Rectal smooth muscle tissue (tissue), 1 donor: ENCODE data around the gene NKD2.

ENCODE experiments used
- H3K27ac ChIP-seq: one replicate; pipeline ENCODE4 v1.7.0; 2013; ENCODE audit warnings: low read depth, low read length, inconsistent platforms
- H3K27me3 ChIP-seq: one replicate; pipeline ENCODE4 v1.7.0; 2013; ENCODE audit warnings: low read length; ENCODE audit not compliant: control insufficient read depth, insufficient read depth
- H3K36me3 ChIP-seq: one replicate; pipeline ENCODE4 v1.7.0; 2013; ENCODE audit warnings: low read length; ENCODE audit not compliant: control insufficient read depth, insufficient read depth
- H3K4me1 ChIP-seq: one replicate; pipeline ENCODE4 v1.7.0; 2013; ENCODE audit warnings: low read length; ENCODE audit not compliant: control insufficient read depth, insufficient read depth
- H3K4me3 ChIP-seq: one replicate; pipeline ENCODE4 v1.7.0; 2013; ENCODE audit warnings: low read length
- H3K9ac ChIP-seq: one replicate; pipeline ENCODE4 v1.7.0; 2013; ENCODE audit warnings: low read length

Gene NKD2

GRCh38 chr5:1005249-1005851 lies 3.3 kb upstream of the NKD2 start:
- Histone ChIP-seq H3K9ac (no peak overlapping the region), H3K4me3 (peak overlapping the region; percentile 54), H3K36me3 (no peaks in the 10 kb centered on the region), H3K27me3 (peaks cover 11% of the 10 kb centered on the region), H3K27ac (no peak overlapping the region), H3K4me1 (no peaks in the 10 kb centered on the region)

DNA sequence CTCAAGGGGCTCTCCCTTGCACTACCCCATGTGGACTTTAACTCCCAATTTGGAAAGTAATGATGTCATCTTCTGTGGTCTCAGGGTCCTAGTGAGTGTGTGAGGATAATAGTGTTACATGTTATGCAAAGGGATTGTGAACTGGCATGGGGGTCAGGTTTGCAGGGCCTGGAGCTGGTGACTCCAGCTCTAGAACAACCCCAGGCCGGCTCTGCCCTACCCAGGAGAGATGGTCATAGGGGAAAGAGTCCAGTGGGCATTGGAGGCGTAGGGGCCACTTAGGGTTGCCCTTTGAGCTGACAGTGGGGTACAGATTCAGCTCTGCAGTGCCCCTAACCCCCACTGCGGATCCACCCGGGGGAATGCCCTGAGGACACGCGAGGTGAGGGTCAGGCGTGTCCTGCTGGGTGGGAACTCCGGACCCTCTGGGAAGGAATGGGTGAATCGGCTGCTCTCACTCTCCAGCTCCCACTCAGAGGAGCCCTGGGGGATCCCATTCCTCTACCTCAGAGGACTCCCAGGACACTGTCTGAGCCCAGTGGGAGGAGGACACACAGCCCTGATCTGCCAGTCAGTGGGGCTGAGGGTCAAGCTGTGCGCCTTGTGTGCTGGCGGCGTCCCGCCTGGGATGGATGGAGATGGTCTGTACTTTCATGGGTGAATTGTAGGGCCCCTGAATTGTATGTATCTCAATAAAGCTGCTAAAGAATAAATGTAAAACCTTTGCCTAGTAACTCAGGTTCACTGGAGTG lies 2.5 kb upstream of the NKD2 start:
- no peak overlapping the region for H3K27ac ChIP-seq
- peaks cover 15% of the 10 kb centered on the region for H3K27me3 ChIP-seq
- H3K4me3 ChIP-seq = no peak overlapping the region
- H3K36me3 ChIP-seq = no peaks in the 10 kb centered on the region
- no peaks in the 10 kb centered on the region for H3K4me1 ChIP-seq
- H3K9ac ChIP-seq = no peak overlapping the region

DNA sequence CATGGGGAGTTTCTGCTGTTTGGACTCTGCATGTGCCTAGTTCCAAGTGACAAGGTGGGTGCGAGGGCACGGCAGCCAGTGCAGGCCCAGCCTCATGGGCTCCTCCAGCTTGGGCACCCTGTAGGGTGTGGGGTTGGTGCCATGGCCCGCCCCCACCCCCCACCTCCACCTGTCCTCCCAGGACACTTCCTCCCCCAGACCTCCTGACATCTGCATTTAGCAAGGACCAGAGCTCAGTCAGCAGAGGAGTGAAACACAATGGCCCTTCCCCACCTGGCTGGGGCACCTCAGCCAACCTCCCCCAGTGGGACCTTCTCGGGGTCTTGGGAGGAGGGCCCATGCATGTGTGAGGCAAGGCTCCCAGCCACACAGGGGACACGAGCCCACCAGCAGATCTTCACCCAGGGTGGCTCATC lies 1.9 kb upstream of the NKD2 start:
- Histone ChIP-seq H3K4me1 (no peaks in the 10 kb centered on the region), H3K9ac (no peak overlapping the region)

DNA sequence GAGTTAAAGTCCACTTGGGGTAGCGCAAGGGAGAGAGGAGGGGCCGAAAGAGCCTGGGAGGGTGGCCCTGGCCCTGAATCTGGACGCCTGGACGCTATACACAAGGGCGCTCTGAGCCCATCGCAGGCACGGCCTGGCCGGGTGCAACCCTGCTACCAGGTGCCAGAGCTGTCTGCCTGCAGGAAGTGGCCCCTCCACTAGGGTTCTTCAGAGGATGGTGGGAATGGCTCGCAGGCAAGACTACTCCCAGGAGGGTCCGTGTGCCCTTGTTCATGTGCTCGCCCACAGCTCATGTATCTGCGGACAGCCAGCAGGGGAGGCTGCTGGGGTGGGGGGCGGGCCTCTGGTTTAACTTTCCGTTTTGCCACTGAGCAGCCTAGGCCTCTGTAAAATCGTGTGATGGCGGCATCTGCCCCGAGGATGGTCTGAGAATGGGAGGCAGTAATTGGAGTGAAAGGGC lies 1.4 kb upstream of the NKD2 start:
- Histone ChIP-seq H3K27me3 (peaks cover 15% of the 10 kb centered on the region), H3K27ac (no peak overlapping the region), H3K4me3 (no peak overlapping the region), H3K36me3 (no peaks in the 10 kb centered on the region), H3K4me1 (no peaks in the 10 kb centered on the region), H3K9ac (no peak overlapping the region)

More for the DNA sequence above, 1.9 kb upstream of the NKD2 start:
- Histone ChIP-seq H3K27me3 (peaks cover 15% of the 10 kb centered on the region), H3K27ac (no peak overlapping the region), H3K4me3 (no peak overlapping the region), H3K36me3 (no peaks in the 10 kb centered on the region)

DNA sequence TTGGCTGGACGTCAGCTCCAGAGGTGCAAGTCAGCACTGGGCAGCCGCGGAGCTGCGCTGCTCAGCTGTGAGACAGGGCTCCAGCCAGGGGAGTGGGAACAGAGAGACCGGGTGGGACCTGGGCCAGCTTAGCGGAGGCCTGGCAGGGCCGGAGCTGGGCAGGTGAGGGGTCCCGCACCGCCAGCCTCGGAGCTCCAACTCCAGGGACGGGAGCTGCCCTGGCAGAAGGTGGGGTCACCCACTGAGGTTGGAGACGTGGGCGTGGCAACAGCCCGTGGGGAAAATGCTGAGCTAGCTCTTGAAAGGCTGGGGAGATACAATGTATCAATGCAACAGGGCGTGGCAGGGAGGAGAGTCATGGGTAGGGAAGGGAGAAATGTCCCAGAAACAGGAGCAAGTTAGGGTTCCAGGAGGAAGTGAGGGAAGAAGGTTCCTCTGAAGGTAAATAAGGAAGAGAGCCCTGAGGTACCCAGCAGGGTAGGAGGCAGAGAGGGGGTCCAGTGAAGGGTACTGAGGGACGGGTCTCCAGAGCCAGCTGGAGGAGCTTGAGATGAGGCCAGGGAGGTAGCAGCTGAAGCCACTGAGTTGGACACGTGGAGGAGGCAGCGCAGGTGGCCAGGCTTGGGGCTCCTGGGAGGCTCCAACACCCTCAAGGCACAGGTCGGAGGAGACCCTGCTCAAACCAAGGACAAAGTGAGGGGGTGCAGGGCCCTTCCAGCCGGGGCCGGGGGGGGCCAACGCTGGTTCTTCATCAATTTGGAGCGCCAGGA lies 736 bp upstream of the NKD2 start:
- Histone ChIP-seq H3K27ac (no peak overlapping the region), H3K27me3 (peaks cover 15% of the 10 kb centered on the region), H3K4me1 (no peaks in the 10 kb centered on the region), H3K9ac (no peak overlapping the region), H3K36me3 (no peaks in the 10 kb centered on the region), H3K4me3 (no peak overlapping the region)

DNA sequence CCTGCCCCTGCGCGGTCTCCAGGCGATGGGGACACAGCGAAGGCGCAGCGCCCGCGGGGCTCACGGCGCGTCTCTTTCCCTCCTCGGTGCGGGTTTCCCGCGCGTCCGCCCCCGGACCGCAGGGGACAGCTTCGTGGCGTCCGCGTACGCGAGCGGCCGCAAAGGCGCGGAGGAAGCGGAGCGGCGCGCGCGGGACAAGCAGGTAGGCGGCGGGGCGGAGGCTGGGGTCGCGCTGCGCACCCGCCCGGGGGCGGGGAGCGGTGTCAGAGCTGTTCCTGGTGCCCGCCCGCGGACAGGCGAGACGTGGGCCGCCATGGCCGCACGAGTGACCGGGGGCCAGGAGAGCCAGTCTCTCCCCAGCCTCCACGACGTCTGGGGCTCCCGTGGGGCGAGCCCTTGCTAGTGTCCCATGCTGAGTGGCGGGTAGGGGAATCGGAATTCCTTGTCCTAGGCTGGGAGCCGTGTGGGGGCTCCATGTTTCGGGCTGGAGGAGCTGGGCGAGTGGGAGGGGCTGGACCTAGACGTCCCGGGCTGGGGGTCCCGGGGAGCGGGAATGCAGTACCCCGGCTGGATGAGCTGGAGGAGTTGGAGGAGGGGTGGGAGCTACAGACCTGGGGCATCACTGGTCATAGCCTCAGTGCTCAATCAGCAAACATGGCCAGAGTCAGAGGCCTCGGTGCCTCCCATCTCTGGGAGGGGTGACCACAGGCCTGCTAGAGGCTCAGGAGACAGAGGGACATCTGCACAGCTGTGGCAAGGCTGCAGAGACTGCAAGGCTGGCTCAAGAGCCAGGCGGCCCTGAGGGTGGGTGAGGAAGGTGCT lies 968 bp downstream of the NKD2 start:
- no peaks in the 10 kb centered on the region for H3K36me3 ChIP-seq
- H3K27me3 ChIP-seq = peaks cover 15% of the 10 kb centered on the region
- H3K4me3 ChIP-seq = peak overlapping the region; percentile 23
- H3K4me1 ChIP-seq = no peaks in the 10 kb centered on the region
- H3K9ac ChIP-seq = no peak overlapping the region
- H3K27ac ChIP-seq = no peak overlapping the region

- Histone ChIP-seq H3K4me1 (no peaks in the 10 kb centered on the region), H3K36me3 (no peaks in the 10 kb centered on the region), H3K4me3 (no peak overlapping the region), H3K27ac (no peak overlapping the region), H3K27me3 (peaks cover 13% of the 10 kb centered on the region), H3K9ac (no peak overlapping the region)
These were observed 1.5 kb downstream of the NKD2 start for GRCh38 chr5:1010181-1010510.

- H3K27me3 ChIP-seq = peaks cover 9% of the 10 kb centered on the region
- no peak overlapping the region for H3K9ac ChIP-seq
These were observed 2.0 kb downstream of the NKD2 start for GRCh38 chr5:1010641-1011046.

GRCh38 chr5:1011226-1011631 lies 2.6 kb downstream of the NKD2 start:
- H3K9ac ChIP-seq = no peak overlapping the region
- H3K27ac ChIP-seq = no peak overlapping the region
- H3K36me3 ChIP-seq = no peaks in the 10 kb centered on the region
- no peak overlapping the region for H3K4me3 ChIP-seq
- H3K27me3 ChIP-seq = peaks cover 9% of the 10 kb centered on the region
- no peaks in the 10 kb centered on the region for H3K4me1 ChIP-seq

More at GRCh38 chr5:1010641-1011046, 2.0 kb downstream of the NKD2 start:
- no peaks in the 10 kb centered on the region for H3K4me1 ChIP-seq
- H3K36me3 ChIP-seq = no peaks in the 10 kb centered on the region
- H3K27ac ChIP-seq = no peak overlapping the region
- no peak overlapping the region for H3K4me3 ChIP-seq

DNA sequence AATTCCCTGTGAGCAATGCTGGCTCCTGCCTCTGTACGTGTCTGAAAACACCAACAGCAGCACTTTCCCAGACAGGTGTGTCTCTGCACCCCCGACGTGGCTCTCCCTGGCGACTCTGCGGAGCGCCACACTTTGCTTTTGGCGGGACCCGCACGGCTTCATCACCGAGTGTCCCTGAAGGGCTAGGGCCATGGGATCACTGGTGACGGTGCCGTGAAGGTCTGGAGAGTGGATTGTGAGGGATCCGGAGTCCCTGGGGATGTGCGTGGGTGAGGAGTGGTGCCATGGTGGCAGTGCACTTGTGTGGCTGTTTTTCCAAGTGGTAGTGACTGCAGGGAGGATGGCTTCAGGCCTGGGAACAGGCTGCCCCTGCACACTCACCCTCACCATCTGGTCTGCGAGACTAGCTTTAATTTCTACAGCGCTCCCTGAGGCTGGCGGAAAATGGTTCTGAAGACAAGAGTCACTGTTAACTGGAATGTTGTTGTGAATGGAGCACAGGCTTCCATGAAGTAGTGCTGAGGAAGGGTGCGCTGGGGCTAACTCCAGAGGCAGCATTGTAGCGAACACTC lies 3.2 kb downstream of the NKD2 start:
- no peaks in the 10 kb centered on the region for H3K4me1 ChIP-seq
- H3K4me3 ChIP-seq = no peak overlapping the region
- no peak overlapping the region for H3K27ac ChIP-seq

GRCh38 chr5:1012313-1012841 lies 3.8 kb downstream of the NKD2 start:
- Histone ChIP-seq H3K9ac (no peak overlapping the region), H3K4me3 (no peak overlapping the region), H3K27me3 (peaks cover 9% of the 10 kb centered on the region), H3K36me3 (no peaks in the 10 kb centered on the region), H3K27ac (no peak overlapping the region), H3K4me1 (no peaks in the 10 kb centered on the region)

More for the DNA sequence above, 3.2 kb downstream of the NKD2 start:
- Histone ChIP-seq H3K36me3 (no peaks in the 10 kb centered on the region), H3K9ac (no peak overlapping the region), H3K27me3 (peaks cover 9% of the 10 kb centered on the region)
